Measurements from ENCODE around the gene MAB21L4.

MAB21L4 gene

GRCh38 chr2:240879105-240879504 is 16.9 kb downstream of the MAB21L4 start:
- TF ChIP-seq CTCF (IDR thresholded peaks at IDR 0.05; ENCODE audit: control extremely low read depth, extremely low read depth, low read depth, missing control alignments), result no peak
- DNase-seq (ENCODE audit: extremely low spot score), result no peak
- ChIA-PET POLR2A (no interaction called here), CTCF (no interaction called here)

- ChIA-PET CTCF (no interaction called here), POLR2A (no interaction called here)
- no peak for DNase-seq (ENCODE audit: extremely low spot score)
- TF ChIP-seq CTCF (IDR thresholded peaks at IDR 0.05; ENCODE audit: control extremely low read depth, extremely low read depth, low read depth, missing control alignments), result no peak
Observed at GRCh38 chr2:240878341-240878936, 17.5 kb downstream of the MAB21L4 start.

GRCh38 chr2:240877460-240878340 is 18.3 kb downstream of the MAB21L4 start:
- ChIA-PET CTCF (no interaction called here), POLR2A (no interaction called here)
- no peak for TF ChIP-seq CTCF (IDR thresholded peaks at IDR 0.05; ENCODE audit: control extremely low read depth, extremely low read depth, low read depth, missing control alignments)
- DNase-seq (ENCODE audit: extremely low spot score), result no peak

GRCh38 chr2:240876475-240877251 is 19.3 kb downstream of the MAB21L4 start:
- DNase-seq (ENCODE audit: extremely low spot score), result no peak
- TF ChIP-seq CTCF (IDR thresholded peaks at IDR 0.05; ENCODE audit: control extremely low read depth, extremely low read depth, low read depth, missing control alignments), result no peak
- POLR2A ChIA-PET, result no interaction called here
- CTCF ChIA-PET, result interaction anchor here (0.7 kb wide), 1 partner anchor 38 kb away, joined by 3 read pairs; no protein-coding TSS in a partner anchor

- no peak for TF ChIP-seq CTCF (IDR thresholded peaks at IDR 0.05; ENCODE audit: control extremely low read depth, extremely low read depth, low read depth, missing control alignments)
- POLR2A ChIA-PET, result no interaction called here
- no peak for DNase-seq (ENCODE audit: extremely low spot score)
- CTCF ChIA-PET, result interaction anchor here (0.7 kb wide), 1 partner anchor 38 kb away, joined by 3 read pairs; no protein-coding TSS in a partner anchor
Observed at GRCh38 chr2:240876035-240876474, 19.9 kb downstream of the MAB21L4 start.

- ChIA-PET CTCF (no interaction called here), POLR2A (no interaction called here)
- no peak for DNase-seq (ENCODE audit: extremely low spot score)
- no peak for TF ChIP-seq CTCF (IDR thresholded peaks at IDR 0.05; ENCODE audit: control extremely low read depth, extremely low read depth, low read depth, missing control alignments)
Observed at GRCh38 chr2:240875228-240876034, 20.5 kb downstream of the MAB21L4 start.

Data from GM10248 (cell line).